ENCODE results near the gene POLR1C. TPM values are rescaled to one million over a fixed set of nuclear protein-coding genes. Genes with fewer than 3 reads are reported as not detected.

Gene POLR1C
- total RNA-seq, 1 donor: 28.6 TPM

- Histone ChIP-seq H3K27me3 (ENCODE audit: insufficient read depth, low read length) (no peaks in the 10 kb centered on the region), H3K4me1 (ENCODE audit: insufficient read depth, low read length) (peaks cover 17% of the 10 kb centered on the region), H3K79me2 (ENCODE audit: insufficient read depth, low read length) (no peaks in the 10 kb centered on the region), H4K20me1 (ENCODE audit: insufficient read depth, low read length) (peaks cover 4% of the 10 kb centered on the region), H3K4me2 (ENCODE audit: insufficient read depth, low read length) (no peak overlapping the region), H3K9me3 (ENCODE audit: low read depth, low read length) (no peaks in the 10 kb centered on the region), H3K36me3 (ENCODE audit: insufficient read depth, low read length) (peaks cover 38% of the 10 kb centered on the region), H3K4me3 (ENCODE audit: insufficient read depth, low read length) (no peak overlapping the region), H2AFZ (ENCODE audit: low read length) (no peak overlapping the region), H3K27ac (ENCODE audit: low read depth, low read length) (no peak overlapping the region)
- DNase-seq (ENCODE audit: insufficient read length, low spot score, missing footprints): no peak
- no peak for TF ChIP-seq CTCF (IDR thresholded peaks at IDR 0.05; ENCODE audit: extremely low read depth, low read depth, low read length)
Observed at GRCh38 chr6:43506171-43506570, 10.7 kb upstream of the POLR1C start.

- no peak overlapping the region for H2AFZ ChIP-seq (ENCODE audit: low read length)
- peaks cover 17% of the 10 kb centered on the region for H3K4me1 ChIP-seq (ENCODE audit: insufficient read depth, low read length)
- no peaks in the 10 kb centered on the region for H3K9me3 ChIP-seq (ENCODE audit: low read depth, low read length)
- H3K27ac ChIP-seq (ENCODE audit: low read depth, low read length): no peak overlapping the region
- no peaks in the 10 kb centered on the region for H3K27me3 ChIP-seq (ENCODE audit: insufficient read depth, low read length)
- peaks cover 9% of the 10 kb centered on the region for H4K20me1 ChIP-seq (ENCODE audit: insufficient read depth, low read length)
- H3K4me3 ChIP-seq (ENCODE audit: insufficient read depth, low read length): no peak overlapping the region
- H3K4me2 ChIP-seq (ENCODE audit: insufficient read depth, low read length): no peak overlapping the region
- DNase-seq (ENCODE audit: insufficient read length, low spot score, missing footprints): peak; percentile 98
- no peaks in the 10 kb centered on the region for H3K79me2 ChIP-seq (ENCODE audit: insufficient read depth, low read length)
- peak; percentile 98 for TF ChIP-seq CTCF (IDR thresholded peaks at IDR 0.05; ENCODE audit: extremely low read depth, low read depth, low read length)
- peaks cover 43% of the 10 kb centered on the region for H3K36me3 ChIP-seq (ENCODE audit: insufficient read depth, low read length)
Observed at GRCh38 chr6:43506667-43507471, 10.0 kb upstream of the POLR1C start.

- H3K4me2 ChIP-seq (ENCODE audit: insufficient read depth, low read length): peak overlapping the region; percentile 86
Observed at GRCh38 chr6:43508481-43509141, 8.3 kb upstream of the POLR1C start.

More at GRCh38 chr6:43508481-43509141, 8.3 kb upstream of the POLR1C start:
- Histone ChIP-seq H3K9me3 (ENCODE audit: low read depth, low read length) (no peaks in the 10 kb centered on the region), H3K27me3 (ENCODE audit: insufficient read depth, low read length) (no peaks in the 10 kb centered on the region), H2AFZ (ENCODE audit: low read length) (no peak overlapping the region), H3K79me2 (ENCODE audit: insufficient read depth, low read length) (peaks cover 8% of the 10 kb centered on the region), H3K36me3 (ENCODE audit: insufficient read depth, low read length) (peaks cover 43% of the 10 kb centered on the region), H3K27ac (ENCODE audit: low read depth, low read length) (no peak overlapping the region), H3K4me3 (ENCODE audit: insufficient read depth, low read length) (no peak overlapping the region), H4K20me1 (ENCODE audit: insufficient read depth, low read length) (peaks cover 24% of the 10 kb centered on the region), H3K4me1 (ENCODE audit: insufficient read depth, low read length) (peaks cover 17% of the 10 kb centered on the region)
- no peak for DNase-seq (ENCODE audit: insufficient read length, low spot score, missing footprints)
- TF ChIP-seq CTCF (IDR thresholded peaks at IDR 0.05; ENCODE audit: extremely low read depth, low read depth, low read length): no peak
